GM18520 (cell line): ENCODE results near the gene VCPKMT.
"Not testable (repeated sequence)": the region's sequence is repeated elsewhere in the genome, so short reads cannot be mapped to it uniquely, and the experiment has no call there.

Source experiments
- ATAC-seq: cut with Tn5 transposase; IDR thresholded peaks from one replicate; pipeline ENCODE4 v1.9.1; 2021; ENCODE audit not compliant: unreplicated experiment

Gene VCPKMT

DNA sequence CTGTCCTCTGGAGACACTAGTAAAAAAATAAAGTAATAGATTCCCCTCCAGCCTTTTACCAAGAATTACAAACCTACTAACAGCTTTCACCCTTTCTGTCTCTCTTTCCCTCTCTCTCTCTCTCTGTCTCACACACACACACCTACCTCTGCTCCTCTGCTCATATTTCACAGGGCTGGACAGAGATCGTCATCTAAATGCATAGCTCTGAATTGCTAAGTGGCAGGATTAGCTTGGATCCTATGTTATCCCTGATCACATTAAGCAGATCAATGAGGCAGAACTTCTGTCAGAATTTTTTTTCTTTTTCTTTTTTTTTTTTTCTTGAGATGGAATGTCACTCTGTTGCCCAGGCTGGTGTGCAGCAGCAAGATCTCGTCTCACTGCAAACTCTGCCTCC, 22.9 kb downstream of the VCPKMT start:
- no peak for ATAC-seq

DNA sequence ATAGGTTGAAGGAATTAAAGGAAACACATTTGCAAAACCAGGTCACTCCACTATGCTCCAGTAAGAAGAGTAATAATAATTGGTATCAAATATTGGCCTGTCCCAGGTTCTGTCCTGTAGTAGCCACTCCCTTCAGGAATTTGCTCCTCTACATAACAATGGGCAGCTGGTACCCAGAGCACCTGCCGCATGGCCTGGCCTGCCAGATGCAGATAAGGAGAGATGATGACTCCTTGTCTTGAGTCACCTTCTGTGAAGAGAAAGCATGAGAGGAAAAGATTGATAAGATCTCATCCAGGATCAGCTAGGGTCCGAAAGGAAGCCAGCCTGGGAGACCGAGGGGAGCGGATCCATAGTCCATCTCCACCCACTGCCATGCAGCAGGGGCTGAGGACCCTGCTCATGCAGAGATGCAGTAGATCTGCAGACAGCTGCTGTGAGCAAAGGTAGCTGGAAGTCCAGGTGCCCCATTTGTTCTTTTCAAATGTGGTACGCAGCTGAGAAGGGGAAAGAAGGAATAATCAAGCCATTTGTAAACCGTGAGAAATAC, 24.3 kb downstream of the VCPKMT start:
- ATAC-seq: no peak

DNA sequence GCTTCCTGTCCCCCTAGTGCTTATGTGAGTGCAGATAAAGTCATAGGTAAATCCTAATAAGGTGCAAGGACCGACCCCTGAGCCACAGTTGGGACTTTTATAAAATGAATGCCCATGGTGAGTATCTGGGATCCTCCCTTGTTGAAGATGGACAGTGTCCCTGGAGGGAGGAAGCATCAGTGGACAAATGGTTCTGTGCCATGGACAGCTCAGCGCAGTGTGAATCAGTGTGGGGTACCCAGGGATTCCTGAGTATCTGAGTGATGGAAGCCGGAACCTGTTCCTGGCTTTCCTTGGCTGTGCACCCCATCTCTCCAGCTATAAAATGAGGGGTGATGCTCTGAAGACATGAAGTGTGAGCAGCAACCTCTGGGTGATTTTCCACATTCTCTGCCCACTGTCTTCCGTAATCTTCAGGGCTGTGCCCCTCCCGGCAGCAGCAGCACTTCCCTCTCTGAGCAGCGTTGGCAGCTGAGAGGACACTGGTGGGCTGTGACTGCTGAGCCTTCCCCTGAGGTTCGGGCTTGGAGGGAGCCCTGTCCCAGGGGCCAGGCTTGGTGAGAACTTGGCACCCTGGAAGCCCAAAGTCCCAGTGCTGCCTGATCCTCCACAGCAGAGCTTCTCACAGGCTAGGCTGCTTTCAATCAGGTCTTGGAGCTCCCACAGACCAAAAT, 25.0 kb downstream of the VCPKMT start:
- no peak for ATAC-seq

DNA sequence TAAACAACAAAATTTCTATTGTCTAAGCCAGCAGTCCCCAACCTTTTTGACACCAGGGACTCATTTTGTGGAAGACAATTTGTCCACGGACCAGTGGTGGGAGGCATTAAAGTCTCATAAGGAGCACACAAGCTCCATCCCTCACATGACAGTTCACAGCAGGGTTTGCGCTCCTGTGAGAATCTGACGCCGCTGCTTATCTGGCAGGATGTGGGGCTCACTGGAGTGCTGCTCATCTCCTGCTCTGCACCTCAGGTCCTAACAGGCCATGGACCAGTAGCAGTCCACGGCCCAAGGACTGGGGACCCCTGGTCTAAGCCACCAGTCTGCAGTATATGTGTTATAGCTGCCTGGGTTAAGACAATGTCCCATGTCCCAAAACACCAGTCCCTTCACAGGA, 27.2 kb downstream of the VCPKMT start:
- ATAC-seq: no peak

DNA sequence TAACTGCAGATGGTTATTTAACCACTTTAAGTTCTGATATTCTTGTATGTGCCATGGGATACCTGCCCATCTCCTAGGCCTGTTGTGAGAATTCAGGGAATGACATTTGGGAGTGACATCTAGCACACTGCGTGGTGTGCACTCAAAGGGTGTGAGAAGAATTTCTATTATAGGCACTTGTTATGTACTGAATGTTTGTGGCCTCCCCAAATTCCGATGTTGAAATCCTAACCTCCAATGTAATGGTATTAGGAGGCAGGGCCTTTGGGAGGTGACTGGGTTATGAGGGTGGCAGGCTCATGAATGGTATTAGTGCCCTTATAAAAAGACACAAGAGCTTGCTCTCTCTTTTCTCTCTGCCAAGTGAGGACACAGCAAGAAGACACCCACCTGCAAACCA, 27.6 kb downstream of the VCPKMT start:
- ATAC-seq: no peak

DNA sequence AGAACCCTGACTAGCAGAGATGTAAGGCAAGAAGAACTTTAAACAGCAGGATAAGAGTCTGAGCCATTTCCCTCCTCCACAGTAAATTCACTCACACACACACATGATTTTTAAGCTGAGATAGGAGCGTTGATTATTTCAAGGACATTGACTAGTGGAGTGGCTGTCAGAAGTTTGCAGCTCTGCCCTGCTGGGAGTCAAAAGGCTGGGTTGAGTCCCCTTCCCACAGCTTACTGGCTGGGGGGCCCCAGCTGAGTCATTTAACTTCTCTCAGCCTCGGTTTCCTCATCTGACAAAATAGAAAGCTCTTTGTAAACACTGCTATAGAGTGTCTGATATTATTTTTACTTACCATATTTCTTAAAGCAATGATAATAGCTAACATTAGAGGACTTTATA, 28.3 kb downstream of the VCPKMT start:
- ATAC-seq: no peak

DNA sequence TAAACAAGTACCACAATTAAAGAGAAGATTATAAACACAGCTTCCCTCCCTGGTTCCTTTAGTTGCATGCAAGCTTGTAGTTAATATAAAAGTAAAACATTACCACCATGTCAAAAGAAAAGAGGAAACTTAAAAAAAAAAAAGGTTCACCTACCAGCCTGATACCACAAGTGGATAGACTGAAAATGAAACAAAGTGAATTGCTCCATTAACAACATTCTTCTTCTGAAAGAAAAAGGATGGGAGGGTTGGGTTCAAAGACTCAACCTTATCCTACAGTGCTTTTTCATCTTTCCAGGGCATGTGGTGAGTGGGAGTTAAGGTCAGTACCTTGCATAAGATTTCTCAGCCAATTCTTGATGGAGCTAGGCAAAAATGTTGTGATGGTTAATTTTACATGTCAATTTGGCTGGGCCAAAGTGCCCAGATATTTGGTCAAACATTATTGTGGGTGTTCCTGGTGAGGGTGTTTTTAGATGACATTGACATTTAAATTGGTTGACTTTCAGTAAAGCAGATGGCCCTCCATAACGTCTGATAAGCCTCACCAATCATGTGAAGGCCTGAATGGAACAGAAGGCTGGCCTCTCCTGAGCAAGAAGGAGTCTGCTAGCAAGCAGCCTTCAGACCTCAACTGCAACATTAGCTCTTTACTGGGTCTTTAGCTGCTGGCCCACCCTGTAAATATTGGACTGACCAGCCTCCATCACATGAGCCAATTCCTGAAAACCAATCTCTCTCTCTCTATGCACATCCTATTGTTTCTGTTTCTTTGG, 28.8 kb downstream of the VCPKMT start:
- no peak for ATAC-seq

DNA sequence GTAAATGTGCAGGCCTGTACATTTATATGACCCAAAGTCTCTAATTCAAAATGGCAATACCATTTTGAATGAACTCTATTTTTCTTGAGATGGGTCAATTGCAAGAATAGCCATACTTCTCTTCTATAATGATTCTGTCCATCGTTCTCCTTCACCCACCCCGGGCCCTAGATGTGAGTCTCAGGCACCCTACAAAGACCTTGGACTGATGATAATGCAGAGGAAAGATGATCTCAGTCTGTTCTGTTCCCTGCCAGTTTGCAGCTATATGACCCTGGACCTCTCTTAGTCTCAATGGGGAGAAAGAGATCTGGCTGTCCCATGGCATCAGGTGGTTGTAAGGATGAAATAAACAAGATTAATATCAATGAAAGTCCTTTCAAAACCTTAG, 30.1 kb downstream of the VCPKMT start:
- ATAC-seq: no peak

DNA sequence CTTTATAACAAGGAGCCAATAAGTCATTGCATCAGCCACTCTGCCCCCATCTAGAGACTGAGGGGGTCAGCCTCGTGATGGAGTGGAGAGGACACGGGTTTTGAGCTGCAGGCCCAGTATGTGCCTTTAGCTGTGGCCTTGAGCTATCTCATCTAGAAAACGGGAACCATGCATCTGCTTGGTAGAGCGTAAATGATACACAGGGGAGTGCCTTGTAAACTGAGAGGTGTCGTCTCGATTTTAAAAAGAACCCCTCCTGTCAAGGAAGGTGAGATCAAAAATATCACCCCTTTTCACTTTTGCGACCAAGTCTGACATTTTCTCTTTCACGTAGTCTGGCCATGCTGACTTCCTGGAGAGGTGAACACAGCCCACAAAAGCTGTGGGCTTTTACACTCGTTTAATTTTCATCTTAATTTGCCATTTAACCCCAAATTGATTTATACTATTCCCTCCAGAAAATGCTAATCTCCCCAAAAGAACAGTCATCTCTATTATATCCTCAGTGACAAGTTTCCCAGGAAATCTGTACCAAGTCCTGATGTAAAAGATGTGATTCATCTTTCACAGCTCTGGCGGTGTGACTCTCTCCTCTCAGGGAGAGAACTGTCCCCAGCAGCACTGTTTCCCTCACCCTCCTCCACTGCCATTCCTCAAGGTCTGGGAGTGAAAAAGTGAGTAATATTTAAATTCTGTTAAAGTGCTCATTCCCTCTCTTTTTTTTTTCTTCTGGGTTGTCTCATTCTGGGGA, 30.6 kb downstream of the VCPKMT start:
- peak; percentile 48 for ATAC-seq

DNA sequence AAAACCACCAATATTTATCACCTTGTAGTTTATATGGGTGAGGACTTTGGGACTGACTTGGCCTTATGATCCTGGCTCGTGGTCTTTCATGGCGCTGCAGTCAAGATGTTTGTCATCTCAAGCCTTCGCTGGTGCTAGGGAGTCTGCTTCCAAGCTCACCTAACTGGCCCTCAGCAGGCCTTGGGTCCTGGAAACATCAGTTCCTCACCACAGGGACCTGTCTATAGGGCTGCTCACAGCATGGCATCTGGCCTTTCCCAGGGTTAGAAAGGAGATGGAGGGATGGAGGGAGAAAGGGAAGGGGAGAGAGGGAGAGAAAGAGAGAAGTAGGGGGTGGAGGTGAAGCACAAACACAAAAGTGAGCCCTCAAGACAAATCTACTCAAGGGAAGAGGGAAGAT, 31.7 kb downstream of the VCPKMT start:
- no peak for ATAC-seq

DNA sequence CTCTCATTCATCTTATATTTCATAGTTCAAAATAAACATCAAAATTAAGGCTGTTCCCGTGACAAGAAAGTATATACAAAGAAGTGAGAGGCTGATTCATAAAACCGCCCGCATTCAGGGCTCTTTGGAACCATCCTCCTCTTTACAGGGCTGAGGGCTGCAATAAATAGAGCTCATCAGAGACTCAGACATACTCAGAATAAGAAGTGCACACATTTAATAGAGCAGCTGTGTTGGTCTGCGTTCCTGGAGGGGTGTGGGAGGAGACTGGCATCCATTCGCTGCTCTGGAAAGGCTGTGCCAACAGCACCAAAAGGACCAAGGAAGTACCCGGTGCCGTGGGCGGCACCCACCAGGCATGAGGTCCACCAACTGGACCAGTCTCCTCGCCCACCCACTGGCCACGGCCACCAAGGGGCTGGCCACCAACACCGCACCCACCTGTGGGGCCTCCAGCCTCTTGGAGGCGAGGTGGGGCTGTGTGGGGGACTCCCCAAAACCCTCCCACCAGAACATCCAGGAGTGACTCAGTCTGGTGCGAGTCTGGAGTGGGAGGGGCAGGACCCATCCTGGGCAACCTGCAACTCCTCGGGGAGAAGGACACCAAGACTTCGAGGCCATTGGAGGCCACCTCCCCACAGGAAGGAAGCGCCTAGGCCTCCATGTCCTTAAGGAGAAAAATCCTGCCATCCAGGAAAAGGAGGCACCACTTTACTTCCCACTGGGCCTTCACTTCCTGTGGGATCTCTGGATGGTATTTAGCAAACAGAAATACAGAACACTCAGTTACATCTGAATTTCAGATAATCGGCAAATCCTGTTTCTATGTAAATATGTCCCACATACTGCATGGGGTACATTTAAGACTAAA, 32.7 kb downstream of the VCPKMT start:
- ATAC-seq: peak; percentile 18

DNA sequence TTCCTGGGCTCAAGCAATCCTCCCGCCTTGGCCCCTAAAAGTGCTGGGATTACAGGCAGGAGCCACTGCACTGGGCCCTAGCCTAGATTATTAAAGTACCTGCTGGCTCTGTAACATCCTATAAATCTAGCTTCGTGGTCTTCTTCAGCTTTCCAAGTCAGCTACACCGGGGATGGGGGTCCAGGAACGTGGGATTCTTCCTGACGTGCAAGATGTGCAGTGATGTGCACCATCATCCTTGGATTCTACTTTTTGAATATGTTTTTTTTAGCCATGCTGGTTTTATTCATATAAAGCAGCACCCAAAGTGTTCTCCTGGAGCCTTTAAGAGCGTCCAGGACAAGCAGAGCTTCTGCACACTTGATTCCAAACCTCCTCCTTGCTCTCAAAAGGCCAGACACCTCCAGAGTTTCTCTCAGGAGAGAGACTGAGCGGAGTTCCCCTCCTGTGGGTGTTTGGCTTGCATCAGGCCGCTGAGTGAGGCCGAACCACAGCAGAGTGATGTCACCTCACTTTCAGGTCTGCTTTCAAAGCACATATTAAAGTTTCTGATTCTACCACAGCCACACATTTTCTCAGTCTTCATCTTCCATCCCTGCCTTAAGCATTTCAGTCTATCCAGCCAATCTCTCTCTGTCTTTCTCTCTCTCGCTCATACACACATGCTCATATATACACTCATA, 33.4 kb downstream of the VCPKMT start:
- peak; percentile 47 for ATAC-seq

DNA sequence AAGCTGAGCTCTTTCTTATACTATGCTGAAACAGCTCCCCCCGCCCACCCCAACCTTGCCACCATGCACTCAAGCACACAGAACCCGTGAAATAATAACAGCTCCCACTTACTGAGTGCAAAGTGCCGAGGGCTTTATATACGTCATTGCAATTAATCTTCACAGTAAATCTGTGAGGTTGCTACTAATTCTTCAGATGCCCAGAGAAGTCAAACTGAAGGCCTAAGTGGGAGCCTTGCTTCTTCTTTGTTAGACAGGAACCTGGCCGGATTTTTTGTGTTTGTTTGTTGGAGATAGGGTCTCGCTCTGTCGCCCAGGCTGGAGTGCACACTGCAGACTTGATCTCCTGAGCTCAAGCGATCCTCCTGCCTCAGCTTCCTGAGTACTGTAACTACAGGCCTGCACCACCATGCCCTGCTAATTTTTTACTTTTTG, 34.0 kb downstream of the VCPKMT start:
- no peak for ATAC-seq

DNA sequence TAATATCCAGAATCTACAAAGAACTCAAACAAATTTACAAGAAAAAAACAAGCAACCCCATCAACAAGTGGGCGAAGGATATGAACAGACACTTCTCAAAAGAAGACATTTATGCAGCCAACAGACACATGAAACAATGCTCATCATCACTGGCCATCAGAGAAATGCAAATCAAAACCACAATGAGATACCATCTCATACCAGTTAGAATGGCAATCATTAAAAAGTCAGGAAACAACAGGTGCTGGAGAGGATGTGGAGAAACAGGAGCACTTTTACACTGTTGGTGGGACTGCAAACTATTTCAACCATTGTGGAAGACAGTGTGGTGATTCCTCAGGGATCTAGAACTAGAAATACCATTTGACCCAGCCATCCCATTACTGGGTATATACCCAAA, 37.3 kb downstream of the VCPKMT start:
- not testable (repeated sequence) for ATAC-seq

DNA sequence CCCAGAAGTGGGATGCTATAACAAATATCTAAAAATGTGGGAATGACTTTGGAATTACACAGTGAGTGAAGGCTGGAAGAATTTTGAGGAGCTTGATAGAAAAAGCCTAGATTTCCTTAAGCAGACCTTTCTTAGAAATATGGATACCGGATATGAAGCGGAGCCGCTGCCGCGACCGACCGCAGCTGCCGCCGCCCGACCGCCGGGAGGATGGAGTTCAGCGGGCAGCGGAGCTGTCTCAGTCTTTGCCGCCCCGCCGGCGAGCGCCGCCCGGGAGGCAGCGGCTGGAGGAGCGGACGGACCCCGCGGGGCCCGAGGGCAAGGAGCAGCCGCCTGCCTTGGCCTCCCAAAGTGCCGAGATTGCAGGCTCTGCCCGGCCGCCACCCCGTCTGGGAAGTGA, 42.7 kb downstream of the VCPKMT start:
- not testable (repeated sequence) for ATAC-seq

DNA sequence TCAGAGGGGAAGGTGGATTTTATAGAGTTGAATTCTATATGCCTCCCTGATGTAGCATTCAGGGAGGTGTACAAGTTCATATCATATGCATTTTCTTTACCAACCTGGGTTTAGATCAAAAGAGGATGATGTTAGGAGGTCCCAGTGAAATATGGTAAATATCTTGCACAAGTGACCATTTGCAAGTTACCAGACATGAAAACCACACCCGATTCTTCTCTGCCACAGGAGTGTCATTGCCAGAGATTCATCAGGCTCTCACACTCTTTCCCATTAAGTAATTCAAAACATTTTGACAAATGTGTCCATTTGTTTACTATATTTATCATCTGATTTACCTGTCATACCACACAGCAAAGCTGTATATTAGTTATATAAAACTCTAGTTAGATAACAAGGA, 44.0 kb downstream of the VCPKMT start:
- no peak for ATAC-seq

DNA sequence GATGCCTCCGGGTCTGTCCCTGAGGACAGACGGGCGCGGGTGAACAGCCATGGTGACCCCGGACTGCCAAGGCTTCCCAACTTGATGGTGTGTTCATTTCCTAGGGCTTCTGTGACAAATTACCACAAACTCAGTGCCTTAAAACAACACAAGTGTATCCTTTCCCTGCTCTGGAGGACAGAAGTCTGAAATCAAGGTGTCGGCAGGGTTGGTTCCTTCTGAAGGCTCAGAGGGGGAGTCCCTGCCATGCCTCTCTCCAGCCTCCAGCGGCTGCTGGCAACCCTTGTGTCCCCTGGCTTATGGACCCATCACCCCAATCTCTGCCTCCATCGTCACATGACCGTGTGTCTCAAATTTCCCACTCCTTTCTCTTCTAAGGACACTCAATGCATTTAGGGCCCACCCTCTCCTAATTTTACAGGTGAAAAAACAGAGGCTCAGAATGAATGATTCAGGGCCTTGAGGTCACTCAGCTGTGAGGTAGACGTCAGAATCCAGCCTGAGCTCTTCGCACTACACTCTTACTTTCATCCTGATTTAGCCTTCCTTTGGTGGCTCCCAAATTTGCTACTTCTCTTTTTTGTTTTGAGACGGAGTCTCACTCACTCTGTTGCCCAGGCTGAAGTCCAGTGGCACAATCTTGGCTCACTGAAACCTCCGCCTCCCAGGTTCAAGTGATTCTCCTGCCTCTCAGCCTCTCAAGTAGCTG, 45.4 kb downstream of the VCPKMT start:
- no peak for ATAC-seq

DNA sequence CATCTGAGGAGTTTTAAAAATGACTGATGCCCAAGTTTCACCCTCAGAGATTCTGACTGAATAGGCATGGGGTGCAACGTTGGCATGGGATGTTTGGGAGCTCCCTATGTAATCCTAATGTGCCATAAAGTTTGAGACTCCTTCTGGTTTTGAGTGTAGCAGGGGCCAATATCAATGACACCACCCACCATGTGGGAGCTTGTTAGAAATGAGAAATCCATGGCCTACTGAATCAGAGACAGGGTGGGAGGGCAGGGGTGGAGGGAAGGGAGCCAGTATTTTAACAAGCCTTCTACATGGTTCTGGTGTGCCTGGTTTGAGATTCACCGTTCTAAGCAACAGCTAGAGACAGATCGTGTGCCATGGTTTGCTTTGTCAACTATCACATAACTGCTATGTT, 46.1 kb downstream of the VCPKMT start:
- ATAC-seq: no peak

DNA sequence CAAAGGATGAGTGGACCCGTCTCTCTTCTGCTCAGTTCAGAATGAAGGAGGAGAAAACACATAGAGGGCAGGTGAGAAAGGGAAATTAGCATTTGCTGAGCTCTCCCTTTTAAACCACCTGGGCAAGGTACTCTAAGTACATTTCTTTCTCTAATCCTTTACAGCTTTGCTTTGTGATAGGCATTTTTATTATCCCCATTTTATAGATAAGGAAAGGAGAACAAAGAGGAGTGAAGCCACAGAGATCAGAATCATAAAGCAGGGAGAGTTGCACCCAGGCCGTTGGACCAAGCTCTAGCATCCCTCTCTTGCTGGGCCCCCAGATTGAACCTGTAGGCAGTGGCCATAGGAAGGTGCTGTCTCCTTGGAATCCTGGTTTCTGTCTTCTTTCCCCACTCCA, 47.0 kb downstream of the VCPKMT start:
- ATAC-seq: no peak

DNA sequence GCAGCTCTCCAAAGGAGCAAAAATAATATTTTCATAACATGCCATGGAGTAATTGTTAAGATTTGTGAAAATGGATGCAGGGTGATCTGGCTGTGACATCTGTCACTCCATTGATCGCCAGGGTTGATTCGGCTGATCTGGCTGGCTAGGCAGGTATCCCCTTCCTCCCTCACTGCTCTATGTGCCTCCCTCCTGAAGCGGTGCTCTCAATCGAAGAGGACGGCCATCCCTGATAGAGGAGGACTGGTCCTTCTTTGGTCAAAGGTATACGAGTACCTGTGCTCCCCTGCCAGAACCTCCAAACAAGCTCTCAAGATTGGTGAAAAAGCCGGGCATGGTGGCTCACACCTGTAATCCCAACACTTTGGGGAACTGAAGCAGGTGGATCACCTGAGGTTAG, 47.9 kb downstream of the VCPKMT start:
- no peak for ATAC-seq
